Heart left ventricle (tissue), 16 donors: Measurements from ENCODE around the gene CD36. TPM values are rescaled to one million over a fixed set of nuclear protein-coding genes. Genes with fewer than 3 reads are reported as not detected.

Experiments used
- ATAC-seq, 4 donors: fragments of 200-7000 bp; cut with Tn5 transposase; one replicate each; pipeline ENCODE4 v1.9.1; 2020 to 2022; ENCODE audit warnings: moderate library complexity in 4 of 4, mild to moderate bottlenecking in 3 of 4, moderate number of reproducible peaks in 1 of 4
- DNase-seq, 5 donors: peaks; one replicate each; pipeline ENCODE4 v3.0.0-alpha.2; 2020
- H3K27ac ChIP-seq, 12 donors: fragments of 200-600 bp; sonication (generic) in 4 of 12; one replicate each; pipeline versions ENCODE4 v1.5.0 to v1.8.0; 2016 to 2022; ENCODE audit warnings: mild to moderate bottlenecking in 2 of 12
- H3K27me3 ChIP-seq, 9 donors: fragments of 200-600 bp; sonication (generic) in 2 of 9; one replicate each; pipeline versions ENCODE4 v1.5.1 to v1.8.0; 2016 to 2022; ENCODE audit warnings: mild to moderate bottlenecking in 3 of 9
- H3K36me3 ChIP-seq, 9 donors: fragments of 200-600 bp; sonication (generic) in 2 of 9; one replicate each; pipeline versions ENCODE4 v1.5.0 to v1.8.0; 2018 to 2022; ENCODE audit warnings: mild to moderate bottlenecking in 2 of 9
- H3K4me1 ChIP-seq, 12 donors: fragments of 200-600 bp; sonication (generic) in 4 of 12; one replicate each; pipeline versions ENCODE4 v1.5.0 to v1.8.0; 2016 to 2022; ENCODE audit warnings: mild to moderate bottlenecking in 3 of 12
- H3K4me3 ChIP-seq, 12 donors: fragments of 200-600 bp; sonication (generic) in 4 of 12; one replicate each; pipeline versions ENCODE4 v1.5.0 to v1.8.0; 2017 to 2022; ENCODE audit warnings: mild to moderate bottlenecking in 9 of 12, moderate library complexity in 4 of 12
- H3K9me3 ChIP-seq, 12 donors: fragments of 200-600 bp; sonication (generic) in 4 of 12; one replicate each; pipeline versions ENCODE4 v1.5.0 to v1.8.0; 2016 to 2022; ENCODE audit warnings: mild to moderate bottlenecking in 1 of 12
- POLR2A ChIP-seq, 2 donors: fragments of 450-650 bp; IDR thresholded peaks; one replicate each; pipeline ENCODE4 v1.6.1; 2017; ENCODE audit warnings: antibody characterized with exemption in 2 of 2, mild to moderate bottlenecking in 2 of 2, moderate library complexity in 2 of 2
- WGBS, 4 donors: extraction: QIAGEN DNeasy Blood & Tissue Kit in 2 of 4; methylation state at CpG; one replicate each; pipeline versions ENCODE4 v1.1.5 to v1.1.7; 2013 to 2018; 5-methylcytosine and 5-hydroxymethylcytosine counted together
- intact Hi-C, 10 donors: fragments of 100-400 bp; cut with DNase I; formaldehyde crosslinking; loops; one replicate each; pipeline versions ENCODE4 v1.11.1 to v1.14.2; 2022
- polyA plus RNA-seq, 2 donors: library from polyadenylated mRNA; stranded (reverse); fragments of 200-250 nt; gene quantifications; one replicate each; pipeline ENCODE4 v1.2.3, GENCODE V29; 2013
- total RNA-seq, 9 donors: library from RNA; depleted of rRNA in 2 of 9; stranded (reverse); fragments of >200 nt in 2 of 9; fragmentation: NEBNext Ultra II Directional in 3 of 9; extraction: Animal tissue kit (Norgen Biotek cat#: 25700) in 3 of 9; gene quantifications; one replicate each; pipeline versions ENCODE4 v1.1.0 to v1.2.4, GENCODE V29; 2016 to 2023
- TF ChIP-seq, protein P1 (sequence below), 12 donors: fragments of 200-600 bp; sonication (generic) in 4 of 12; IDR thresholded peaks; one replicate each; pipeline versions ENCODE4 v1.5.0 to v1.8.0; 2018 to 2022; ENCODE audit warnings: antibody characterized with exemption in 12 of 12, mild to moderate bottlenecking in 5 of 12
- donor health status: ischemic (EF 13 %, LVEDD 7.1; RV severe dilation, severe dysfunction).
- donor health status: healthy with polysubstance abuse.
- donor health status: DM: no; HTN: yes; CAD: no.
- donor health status: DM: no; HTN: no; CAD: no.
- donor health status: ischemic (EF 25% LVEDD 6.9; RV normal size, moderate dysfunction).
- donor health status: ischemic (EF 25% LVEDD 5.7; RV mildly dilated, moderate dysfunction).
- donor health status: healthy.
- donor health status: DM: yes; HTN: yes; CAD: no.
- donor health status: ischemic (EF 35%, LVEDD 5.7; RV mildly dilated, moderate dysfunction).
- donor health status: nonischemic (EF 11% LVEDD 7.7; RV severe dilation, severe dysfunction).
- donor health status: DM: yes; HTN: yes; CAD: no.
- donor health status: PGD.
- donor health status: ischemic (EF 29% LVEDD 5.4; RV normal size, mild dysfunction).
- donor health status: nonischemic (EF 23%, LVEDD 6.1; RV moderate dilation, normal function).

CD36 gene
- total and polyA plus RNA-seq, 11 donors = 289 to 1,960 (median 1,087) TPM

- H3K4me3 ChIP-seq = no peak overlapping the region
- no peak for ATAC-seq
- no peak for TF ChIP-seq POLR2A (IDR thresholded peaks at IDR 0.05)
- TF ChIP-seq, protein P1, sequence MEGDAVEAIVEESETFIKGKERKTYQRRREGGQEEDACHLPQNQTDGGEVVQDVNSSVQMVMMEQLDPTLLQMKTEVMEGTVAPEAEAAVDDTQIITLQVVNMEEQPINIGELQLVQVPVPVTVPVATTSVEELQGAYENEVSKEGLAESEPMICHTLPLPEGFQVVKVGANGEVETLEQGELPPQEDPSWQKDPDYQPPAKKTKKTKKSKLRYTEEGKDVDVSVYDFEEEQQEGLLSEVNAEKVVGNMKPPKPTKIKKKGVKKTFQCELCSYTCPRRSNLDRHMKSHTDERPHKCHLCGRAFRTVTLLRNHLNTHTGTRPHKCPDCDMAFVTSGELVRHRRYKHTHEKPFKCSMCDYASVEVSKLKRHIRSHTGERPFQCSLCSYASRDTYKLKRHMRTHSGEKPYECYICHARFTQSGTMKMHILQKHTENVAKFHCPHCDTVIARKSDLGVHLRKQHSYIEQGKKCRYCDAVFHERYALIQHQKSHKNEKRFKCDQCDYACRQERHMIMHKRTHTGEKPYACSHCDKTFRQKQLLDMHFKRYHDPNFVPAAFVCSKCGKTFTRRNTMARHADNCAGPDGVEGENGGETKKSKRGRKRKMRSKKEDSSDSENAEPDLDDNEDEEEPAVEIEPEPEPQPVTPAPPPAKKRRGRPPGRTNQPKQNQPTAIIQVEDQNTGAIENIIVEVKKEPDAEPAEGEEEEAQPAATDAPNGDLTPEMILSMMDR (IDR thresholded peaks at IDR 0.05) = no peak
- no peaks in the 10 kb centered on the region for H3K27me3 ChIP-seq
- H3K4me1 ChIP-seq = no peaks in the 10 kb centered on the region
- DNase-seq = no peak
- no peak overlapping the region for H3K27ac ChIP-seq
- H3K9me3 ChIP-seq = no peaks in the 10 kb centered on the region
- 64 to 83% (median 74%) methylated on average over 2 of the region's 2 CpGs for WGBS, 4 donors
- H3K36me3 ChIP-seq = no peaks in the 10 kb centered on the region
- intact Hi-C loops = loop anchor here in 5 of 10 donors (10.0 kb wide), 1 partner anchor 207 kb away; the partner anchor contains the start of gene SEMA3C (in 5 of the 5)
Observed at GRCh38 chr7:80708123-80708522, 69.7 kb downstream of the CD36 start.

DNA sequence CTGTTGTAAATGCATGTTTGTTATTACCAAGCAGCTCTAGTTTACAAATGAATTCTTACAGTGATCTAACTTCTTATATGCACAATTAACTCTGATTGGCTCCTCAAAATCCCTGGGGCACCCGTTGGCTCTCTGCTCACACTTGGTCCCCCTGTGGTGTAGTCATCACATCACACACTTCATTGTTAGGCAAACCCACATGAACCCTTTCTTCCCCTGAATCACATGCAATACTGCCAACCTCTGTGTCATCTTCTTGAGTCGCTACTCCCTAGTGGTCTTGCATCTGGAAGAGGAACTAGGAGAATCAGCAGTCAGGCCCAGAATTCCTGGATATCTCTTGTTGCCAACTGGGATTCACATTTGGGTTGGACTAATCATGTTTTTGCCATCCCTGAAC, 73.1 kb downstream of the CD36 start:
- ATAC-seq = no peak
- H3K4me1 ChIP-seq = no peaks in the 10 kb centered on the region
- no peak overlapping the region for H3K27ac ChIP-seq
- no peaks in the 10 kb centered on the region for H3K9me3 ChIP-seq
- H3K36me3 ChIP-seq = no peaks in the 10 kb centered on the region
- intact Hi-C loops = no loop called here
- TF ChIP-seq, protein P1 (IDR thresholded peaks at IDR 0.05) = no peak
- no peak for TF ChIP-seq POLR2A (IDR thresholded peaks at IDR 0.05)
- no peaks in the 10 kb centered on the region for H3K27me3 ChIP-seq
- DNase-seq = no peak
- H3K4me3 ChIP-seq = no peak overlapping the region
- 53 to 79% (median 64%) methylated on average over 2 of the region's 2 CpGs for WGBS, 4 donors

- ATAC-seq (no peak), DNase-seq (no peak)
- TF ChIP-seq POLR2A (IDR thresholded peaks at IDR 0.05) = no peak
- TF ChIP-seq, protein P1 (IDR thresholded peaks at IDR 0.05) = no peak
- intact Hi-C loops = no loop called here
- WGBS, 4 donors = 64 to 89% (median 85%) methylated on average over 3 of the region's 3 CpGs
- H3K27me3 ChIP-seq = no peaks in the 10 kb centered on the region
- H3K9me3 ChIP-seq = no peaks in the 10 kb centered on the region
- peaks cover 0 to 28% (median 4%) of the 10 kb centered on the region in 12 donors for H3K4me1 ChIP-seq
- no peak overlapping the region for H3K27ac ChIP-seq
- H3K36me3 ChIP-seq = no peaks in the 10 kb centered on the region
- H3K4me3 ChIP-seq = no peak overlapping the region
Observed at GRCh38 chr7:80719261-80719660, 80.8 kb downstream of the CD36 start.

DNA sequence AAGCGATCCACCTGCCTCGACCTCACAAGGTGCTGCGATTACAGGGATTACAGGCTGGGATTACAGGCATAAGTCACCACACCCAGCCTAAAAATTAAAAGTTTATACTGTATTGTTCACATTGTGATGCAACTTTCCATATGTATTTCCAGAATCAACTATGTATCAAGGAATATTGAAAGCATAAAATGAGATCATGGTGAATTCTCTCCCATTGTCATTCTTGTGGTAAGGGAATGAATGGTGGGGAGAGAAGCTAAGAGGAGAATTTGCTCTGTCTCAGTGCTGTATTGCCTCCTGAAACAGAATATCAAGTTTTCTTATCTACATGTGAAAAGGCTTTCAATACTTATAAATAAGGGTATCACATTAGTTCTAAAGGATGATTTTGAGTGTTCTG, 81.7 kb downstream of the CD36 start:
- Histone ChIP-seq H3K36me3 (no peaks in the 10 kb centered on the region), H3K27me3 (no peaks in the 10 kb centered on the region), H3K4me1 (peaks cover 0 to 32% (median 4%) of the 10 kb centered on the region in 12 donors), H3K4me3 (no peak overlapping the region), H3K27ac (no peak overlapping the region), H3K9me3 (no peaks in the 10 kb centered on the region)
- TF ChIP-seq POLR2A (IDR thresholded peaks at IDR 0.05) = no peak
- TF ChIP-seq, protein P1 (IDR thresholded peaks at IDR 0.05) = no peak
- no peak for DNase-seq
- intact Hi-C loops = loop anchor here in 1 of 10 donors (10.0 kb wide), 1 partner anchor 345 kb away; no protein-coding TSS in a partner anchor
- no peak for ATAC-seq
- WGBS, 4 donors = 92 to 97% (median 95%) methylated on average over 3 of the region's 3 CpGs
